Esophagus mucosa (tissue), 1 donor: ENCODE data around the gene KRTAP2-1. TPM values are rescaled to one million over a fixed set of nuclear protein-coding genes. Genes with fewer than 3 reads are reported as not detected.
"Not testable (repeated sequence)": the region's sequence is repeated elsewhere in the genome, so short reads cannot be mapped to it uniquely, and the experiment has no call there.

ENCODE experiments used
- ATAC-seq: fragments of 200-7000 bp; cut with Tn5 transposase; one replicate; pipeline ENCODE4 v1.9.1; 2020
- total RNA-seq: library from RNA; stranded (reverse); gene quantifications from one replicate; pipeline ENCODE4 v1.2.4, GENCODE V29; 2023
- donor health status: DM: yes; HTN: yes; CAD: no.

KRTAP2-1 gene
- total RNA-seq, 1 donor from 2014 or later, result not detected

GRCh38 chr17:41010441-41010840 lies 36.7 kb downstream of the KRTAP2-1 start:
- no peak for ATAC-seq

GRCh38 chr17:41009936-41010335 lies 37.2 kb downstream of the KRTAP2-1 start:
- ATAC-seq, result no peak

- no peak for ATAC-seq
Observed at GRCh38 chr17:41009301-41009760, 37.8 kb downstream of the KRTAP2-1 start.

GRCh38 chr17:41008811-41009210 lies 38.3 kb downstream of the KRTAP2-1 start, which contains the start of gene KRTAP3-1:
TSS of gene KRTAP3-1 (minus strand) at chr17:41009128. CDS start at chr17:41009074, 54 bp downstream.
- no peak for ATAC-seq

- no peak for ATAC-seq
Observed at GRCh38 chr17:41004397-41004796, 42.7 kb downstream of the KRTAP2-1 start.

GRCh38 chr17:41003926-41004325 lies 43.2 kb downstream of the KRTAP2-1 start:
- ATAC-seq, result no peak

- ATAC-seq, result peak; percentile 84
Observed at GRCh38 chr17:41002814-41003213, 44.3 kb downstream of the KRTAP2-1 start.

- ATAC-seq, result no peak
Observed at GRCh38 chr17:41001795-41002194, 45.3 kb downstream of the KRTAP2-1 start.

GRCh38 chr17:40999563-40999962 lies 47.6 kb downstream of the KRTAP2-1 start, which contains the start of gene KRTAP3-2:
TSS of gene KRTAP3-2 (minus strand) at chr17:40999906. CDS start at chr17:40999853, 53 bp downstream.
- ATAC-seq, result not testable (repeated sequence)

- no peak for ATAC-seq
Observed at GRCh38 chr17:40997361-40997760, 49.8 kb downstream of the KRTAP2-1 start.

GRCh38 chr17:40996829-40997228 lies 50.3 kb downstream of the KRTAP2-1 start:
- no peak for ATAC-seq

Other genes with a start within 250 kb of the KRTAP2-1 start
- not detected for gene KRT28, start 247.4 kb downstream of the KRTAP2-1 start, total RNA-seq
- gene KRT10, start 224.7 kb downstream of the KRTAP2-1 start, total RNA-seq, result 50.3 TPM
- gene KRT12, start 180.1 kb downstream of the KRTAP2-1 start, total RNA-seq, result not detected
- gene KRT20, start 162.1 kb downstream of the KRTAP2-1 start, total RNA-seq, result 0.20 TPM
- gene KRT23, start 109.7 kb downstream of the KRTAP2-1 start, total RNA-seq, result 3.1 TPM
- gene KRT39, start 80.4 kb downstream of the KRTAP2-1 start, total RNA-seq, result not detected
- gene KRT40, start 63.0 kb downstream of the KRTAP2-1 start, total RNA-seq, result not detected
- not detected for gene KRTAP3-3, start 53.2 kb downstream of the KRTAP2-1 start, total RNA-seq
- not detected for gene KRTAP3-2, start 47.4 kb downstream of the KRTAP2-1 start, total RNA-seq
- not detected for gene KRTAP3-1, start 38.2 kb downstream of the KRTAP2-1 start, total RNA-seq
- gene KRTAP1-5, start 20.1 kb downstream of the KRTAP2-1 start, total RNA-seq, result not detected
- not detected for gene KRTAP1-4, start 17.1 kb downstream of the KRTAP2-1 start, total RNA-seq
- not detected for gene KRTAP1-3, start 12.4 kb downstream of the KRTAP2-1 start, total RNA-seq
- not detected for gene KRTAP1-1, start 5.9 kb downstream of the KRTAP2-1 start, total RNA-seq
- gene KRTAP2-2, start 7.9 kb upstream of the KRTAP2-1 start, total RNA-seq, result not detected
- gene KRTAP2-3, start 12.8 kb upstream of the KRTAP2-1 start, total RNA-seq, result not detected
- gene KRTAP2-4, start 18.6 kb upstream of the KRTAP2-1 start, total RNA-seq, result not detected
- not detected for gene KRTAP4-7, start 36.8 kb upstream of the KRTAP2-1 start, total RNA-seq
- gene KRTAP4-8, start 50.8 kb upstream of the KRTAP2-1 start, total RNA-seq, result not detected
- not detected for gene KRTAP4-16, start 54.9 kb upstream of the KRTAP2-1 start, total RNA-seq
- not detected for gene KRTAP4-9, start 58.1 kb upstream of the KRTAP2-1 start, total RNA-seq
- gene KRTAP4-11, start 71.1 kb upstream of the KRTAP2-1 start, total RNA-seq, result not detected
- gene KRTAP4-12, start 76.9 kb upstream of the KRTAP2-1 start, total RNA-seq, result not detected
- not detected for gene KRTAP4-6, start 93.2 kb upstream of the KRTAP2-1 start, total RNA-seq
- not detected for gene KRTAP4-5, start 102.5 kb upstream of the KRTAP2-1 start, total RNA-seq
- gene KRTAP4-4, start 113.4 kb upstream of the KRTAP2-1 start, total RNA-seq, result not detected
- gene KRTAP4-3, start 120.9 kb upstream of the KRTAP2-1 start, total RNA-seq, result not detected
- gene KRTAP4-2, start 130.9 kb upstream of the KRTAP2-1 start, total RNA-seq, result not detected
- gene KRTAP4-1, start 137.6 kb upstream of the KRTAP2-1 start, total RNA-seq, result not detected
- gene KRTAP9-1, start 142.6 kb upstream of the KRTAP2-1 start, total RNA-seq, result not detected
- gene KRTAP9-2, start 179.3 kb upstream of the KRTAP2-1 start, total RNA-seq, result not detected
- not detected for gene KRTAP9-3, start 185.1 kb upstream of the KRTAP2-1 start, total RNA-seq
- gene KRTAP9-8, start 190.7 kb upstream of the KRTAP2-1 start, total RNA-seq, result not detected
- not detected for gene KRTAP9-4, start 202.4 kb upstream of the KRTAP2-1 start, total RNA-seq
- gene KRTAP9-9, start 208.1 kb upstream of the KRTAP2-1 start, total RNA-seq, result not detected
- not detected for gene KRTAP9-6, start 218.1 kb upstream of the KRTAP2-1 start, total RNA-seq
- not detected for gene KRTAP9-7, start 228.4 kb upstream of the KRTAP2-1 start, total RNA-seq